ENCODE results near the gene GRK7.
A peak's percentile ranks its signal among the peaks of the same experiment; 100 is the strongest.

GRK7 gene

DNA sequence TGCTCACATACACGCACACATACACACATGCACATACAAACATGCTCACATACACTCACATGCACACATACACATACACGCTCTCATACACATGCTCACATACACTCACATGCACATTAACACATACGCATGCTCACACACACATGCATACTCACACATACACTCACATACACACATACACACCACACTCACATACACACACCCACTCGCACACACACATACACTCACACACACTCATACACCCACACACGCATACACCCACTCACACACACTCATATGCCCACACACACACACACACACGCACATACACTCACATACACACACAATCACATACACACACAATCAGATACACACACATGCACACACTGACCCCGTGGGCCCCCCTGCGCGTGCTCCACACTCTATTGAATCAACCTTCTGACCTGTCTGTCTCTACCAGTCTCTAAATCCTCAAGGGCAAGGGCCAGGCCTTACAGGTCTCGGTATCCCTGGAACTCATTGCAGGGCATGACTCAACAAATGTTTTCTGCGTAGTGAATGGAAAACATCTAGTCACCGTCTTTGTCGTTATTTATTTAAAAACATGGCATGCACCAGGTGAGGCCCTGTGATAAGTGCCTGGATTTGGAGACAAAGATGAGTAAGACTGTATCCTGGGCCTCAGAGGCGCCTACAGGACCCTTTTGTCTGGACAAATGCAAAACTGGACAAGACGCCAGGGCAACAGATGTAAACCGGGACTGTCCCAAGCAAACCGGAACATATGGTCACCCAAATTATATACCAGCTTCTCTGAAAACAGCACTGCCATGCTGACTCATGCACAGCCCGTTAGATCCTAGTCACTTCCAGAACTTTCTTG, 41.8 kb downstream of the GRK7 start:
- Histone ChIP-seq H3K27me3 (ENCODE audit: insufficient read depth, low read length) (no peaks in the 10 kb centered on the region), H3K14ac (ENCODE audit: low read length) (no peak overlapping the region)
- 89% methylated on average over 1 of the region's 18 CpGs for WGBS (ENCODE audit: extremely low coverage, insufficient coverage, insufficient read length)

DNA sequence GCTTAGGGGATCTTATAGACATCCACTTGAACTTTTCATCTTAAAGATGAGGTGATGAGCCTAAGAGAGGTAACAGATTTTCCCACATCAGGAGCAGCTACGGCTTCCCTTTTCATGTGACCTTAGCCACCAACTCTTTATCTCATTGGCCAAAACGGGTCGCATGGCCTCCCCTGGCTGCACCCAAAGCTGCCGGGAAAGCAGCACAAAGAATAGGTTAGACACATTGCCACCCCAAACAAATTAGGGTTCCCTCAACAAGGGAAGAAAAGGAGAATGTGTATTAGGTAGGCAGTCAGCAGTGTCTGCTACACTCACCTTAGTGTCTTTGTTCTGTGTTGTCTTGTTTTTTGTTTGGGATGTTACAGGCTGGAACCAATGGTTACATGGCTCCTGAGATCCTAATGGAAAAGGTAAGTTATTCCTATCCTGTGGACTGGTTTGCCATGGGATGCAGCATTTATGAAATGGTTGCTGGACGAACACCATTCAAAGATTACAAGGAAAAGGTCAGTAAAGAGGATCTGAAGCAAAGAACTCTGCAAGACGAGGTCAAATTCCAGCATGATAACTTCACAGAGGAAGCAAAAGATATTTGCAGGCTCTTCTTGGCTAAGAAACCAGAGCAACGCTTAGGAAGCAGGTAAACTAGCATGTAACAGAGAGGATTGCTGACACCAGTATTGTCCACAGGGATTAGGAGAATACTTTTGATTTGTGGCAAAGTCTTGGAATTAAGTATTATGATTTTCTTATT, 44.2 kb downstream of the GRK7 start:
- Histone ChIP-seq H3K4me2 (ENCODE audit: low read length) (no peak overlapping the region), H3K4me3 (ENCODE audit: low read depth, low read length) (no peak overlapping the region), H3K79me2 (ENCODE audit: control insufficient read depth, insufficient read depth, low read length, poor library complexity) (no peaks in the 10 kb centered on the region), H3K9me3 (ENCODE audit: insufficient read depth, low read depth, low read length) (peaks cover 4% of the 10 kb centered on the region), H3K18ac (ENCODE audit: low read length) (no peak overlapping the region), H2AK5ac (ENCODE audit: low read length) (no peak overlapping the region), H2BK120ac (ENCODE audit: insufficient read depth, low read length, poor library complexity) (no peak overlapping the region), H3K23ac (ENCODE audit: low read length) (no peak overlapping the region), H3K36me3 (ENCODE audit: control insufficient read depth in 1 of 2, insufficient read depth in 2 of 2, low read length in 2 of 2) (no peaks in the 10 kb centered on the region), H3K9ac (ENCODE audit: low read length) (no peak overlapping the region), H3K4me1 (ENCODE audit: control insufficient read depth in 1 of 2, insufficient read depth in 2 of 2, low read length in 2 of 2) (peaks cover 0 to 9% of the 10 kb centered on the region in 2 experiments), H3K14ac (ENCODE audit: low read length) (no peak overlapping the region), H4K8ac (ENCODE audit: low read depth, low read length) (no peak overlapping the region), H2BK5ac (ENCODE audit: low read depth, low read length, poor library complexity) (no peak overlapping the region), H2AFZ (ENCODE audit: insufficient read depth, low read length, poor library complexity) (no peak overlapping the region), H4K12ac (ENCODE audit: low read depth, low read length) (no peak overlapping the region), H3K27ac (ENCODE audit: low read depth, low read length) (no peak overlapping the region), H3K4ac (ENCODE audit: low read depth, low read length) (no peak overlapping the region), H3K79me1 (ENCODE audit: low read length) (no peaks in the 10 kb centered on the region), H3K27me3 (ENCODE audit: insufficient read depth, low read length) (no peaks in the 10 kb centered on the region), H4K91ac (ENCODE audit: low read depth, low read length) (no peak overlapping the region), H2BK12ac (ENCODE audit: low read length) (no peak overlapping the region)
- WGBS (ENCODE audit: extremely low coverage, insufficient coverage, insufficient read length) = no CpG with 5 or more reads among the region's 7 CpGs
- no peak for DNase-seq

More for the DNA sequence above, 41.8 kb downstream of the GRK7 start:
- Histone ChIP-seq H2BK120ac (ENCODE audit: insufficient read depth, low read length, poor library complexity) (no peak overlapping the region), H2BK5ac (ENCODE audit: low read depth, low read length, poor library complexity) (no peak overlapping the region), H4K8ac (ENCODE audit: low read depth, low read length) (peak overlapping the region; percentile 7), H3K4me3 (ENCODE audit: low read depth, low read length) (peak overlapping the region; percentile 44), H4K12ac (ENCODE audit: low read depth, low read length) (no peak overlapping the region), H3K4me2 (ENCODE audit: low read length) (no peak overlapping the region), H3K9ac (ENCODE audit: low read length) (no peak overlapping the region), H3K79me2 (ENCODE audit: control insufficient read depth, insufficient read depth, low read length, poor library complexity) (no peaks in the 10 kb centered on the region), H3K18ac (ENCODE audit: low read length) (no peak overlapping the region), H3K4me1 (ENCODE audit: control insufficient read depth in 1 of 2, insufficient read depth in 2 of 2, low read length in 2 of 2) (peaks cover 0 to 9% of the 10 kb centered on the region in 2 experiments), H3K36me3 (ENCODE audit: control insufficient read depth in 1 of 2, insufficient read depth in 2 of 2, low read length in 2 of 2) (no peaks in the 10 kb centered on the region), H3K79me1 (ENCODE audit: low read length) (no peaks in the 10 kb centered on the region), H2BK12ac (ENCODE audit: low read length) (no peak overlapping the region), H3K23ac (ENCODE audit: low read length) (peak overlapping the region; percentile 83), H3K27ac (ENCODE audit: low read depth, low read length) (no peak overlapping the region), H2AFZ (ENCODE audit: insufficient read depth, low read length, poor library complexity) (no peak overlapping the region), H3K4ac (ENCODE audit: low read depth, low read length) (no peak overlapping the region), H3K9me3 (ENCODE audit: insufficient read depth, low read depth, low read length) (peaks cover 4% of the 10 kb centered on the region), H2AK5ac (ENCODE audit: low read length) (no peak overlapping the region), H4K91ac (ENCODE audit: low read depth, low read length) (no peak overlapping the region)
- peak; percentile 54 to 88 for DNase-seq

DNA sequence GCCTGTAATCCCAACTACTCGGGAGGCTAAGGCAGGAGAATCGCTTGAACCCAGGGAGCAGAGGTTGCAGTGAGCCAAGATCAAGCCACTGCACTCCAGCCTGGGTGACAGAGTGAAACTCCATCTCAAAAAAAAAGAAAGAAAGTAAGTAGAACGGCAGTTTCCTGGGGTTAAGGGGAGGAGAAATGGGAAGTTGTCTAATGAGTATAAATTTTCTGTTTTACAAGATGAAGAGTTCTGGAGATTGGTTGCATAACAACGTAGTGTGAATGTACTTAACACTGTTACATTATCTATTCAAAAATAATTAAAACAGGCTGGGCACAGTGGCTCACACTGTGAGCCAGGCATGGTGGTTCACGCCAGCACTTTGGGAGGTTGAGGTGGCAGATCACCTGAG, 45.4 kb downstream of the GRK7 start:
- H3K27ac ChIP-seq (ENCODE audit: low read depth, low read length) = no peak overlapping the region
- H2BK120ac ChIP-seq (ENCODE audit: insufficient read depth, low read length, poor library complexity) = no peak overlapping the region
- no peak overlapping the region for H3K4me3 ChIP-seq (ENCODE audit: low read depth, low read length)
- H3K23ac ChIP-seq (ENCODE audit: low read length) = no peak overlapping the region
- no peaks in the 10 kb centered on the region for H3K36me3 ChIP-seq (ENCODE audit: control insufficient read depth in 1 of 2, insufficient read depth in 2 of 2, low read length in 2 of 2)
- H3K4me2 ChIP-seq (ENCODE audit: low read length) = no peak overlapping the region
- H3K4ac ChIP-seq (ENCODE audit: low read depth, low read length) = no peak overlapping the region
- H4K12ac ChIP-seq (ENCODE audit: low read depth, low read length) = no peak overlapping the region
- no peak overlapping the region for H2BK5ac ChIP-seq (ENCODE audit: low read depth, low read length, poor library complexity)
- DNase-seq = no peak
- peaks cover 0 to 9% of the 10 kb centered on the region in 2 experiments for H3K4me1 ChIP-seq (ENCODE audit: control insufficient read depth in 1 of 2, insufficient read depth in 2 of 2, low read length in 2 of 2)
- H4K8ac ChIP-seq (ENCODE audit: low read depth, low read length) = no peak overlapping the region
- H3K9ac ChIP-seq (ENCODE audit: low read length) = no peak overlapping the region
- H3K9me3 ChIP-seq (ENCODE audit: insufficient read depth, low read depth, low read length) = peaks cover 4% of the 10 kb centered on the region
- no peak overlapping the region for H3K14ac ChIP-seq (ENCODE audit: low read length)
- no peak overlapping the region for H4K91ac ChIP-seq (ENCODE audit: low read depth, low read length)
- no peaks in the 10 kb centered on the region for H3K79me2 ChIP-seq (ENCODE audit: control insufficient read depth, insufficient read depth, low read length, poor library complexity)
- H2AK5ac ChIP-seq (ENCODE audit: low read length) = no peak overlapping the region
- WGBS (ENCODE audit: extremely low coverage, insufficient coverage, insufficient read length) = no CpG with 5 or more reads among the region's 5 CpGs
- no peak overlapping the region for H3K18ac ChIP-seq (ENCODE audit: low read length)
- no peak overlapping the region for H2BK12ac ChIP-seq (ENCODE audit: low read length)
- H3K27me3 ChIP-seq (ENCODE audit: insufficient read depth, low read length) = no peaks in the 10 kb centered on the region
- H2AFZ ChIP-seq (ENCODE audit: insufficient read depth, low read length, poor library complexity) = no peak overlapping the region
- H3K79me1 ChIP-seq (ENCODE audit: low read length) = no peaks in the 10 kb centered on the region

DNA sequence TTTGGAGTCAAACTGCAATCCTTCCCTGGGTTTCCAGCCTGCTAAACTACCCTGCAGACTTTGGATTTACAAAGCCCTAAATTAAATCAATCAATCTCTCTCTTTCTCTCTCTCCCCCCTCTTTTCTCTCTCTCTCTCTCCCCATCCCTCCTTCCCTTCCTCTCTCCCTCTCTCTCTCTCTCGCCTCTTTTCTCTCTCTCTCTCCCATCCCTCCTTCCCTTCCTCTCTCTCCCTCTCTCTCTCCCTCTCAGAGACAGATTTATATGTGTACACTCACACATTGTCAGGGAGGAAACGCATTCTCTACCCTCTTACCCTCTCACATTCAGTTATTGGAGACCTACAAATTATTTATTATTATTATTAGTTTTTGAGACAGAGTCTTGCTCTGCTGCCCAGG, 47.0 kb downstream of the GRK7 start:
- Histone ChIP-seq H3K79me2 (ENCODE audit: control insufficient read depth, insufficient read depth, low read length, poor library complexity) (no peaks in the 10 kb centered on the region), H4K8ac (ENCODE audit: low read depth, low read length) (no peak overlapping the region), H3K18ac (ENCODE audit: low read length) (no peak overlapping the region), H3K4me3 (ENCODE audit: low read depth, low read length) (no peak overlapping the region), H3K27ac (ENCODE audit: low read depth, low read length) (no peak overlapping the region), H3K9ac (ENCODE audit: low read length) (no peak overlapping the region), H4K12ac (ENCODE audit: low read depth, low read length) (no peak overlapping the region), H3K9me3 (ENCODE audit: insufficient read depth, low read depth, low read length) (no peaks in the 10 kb centered on the region), H4K91ac (ENCODE audit: low read depth, low read length) (no peak overlapping the region), H3K23ac (ENCODE audit: low read length) (no peak overlapping the region), H3K36me3 (ENCODE audit: control insufficient read depth in 1 of 2, insufficient read depth in 2 of 2, low read length in 2 of 2) (no peaks in the 10 kb centered on the region), H3K14ac (ENCODE audit: low read length) (no peak overlapping the region), H3K4me1 (ENCODE audit: control insufficient read depth in 1 of 2, insufficient read depth in 2 of 2, low read length in 2 of 2) (peaks cover 0 to 2% of the 10 kb centered on the region in 2 experiments), H3K4me2 (ENCODE audit: low read length) (no peak overlapping the region), H3K79me1 (ENCODE audit: low read length) (no peaks in the 10 kb centered on the region), H2AFZ (ENCODE audit: insufficient read depth, low read length, poor library complexity) (no peak overlapping the region), H2BK120ac (ENCODE audit: insufficient read depth, low read length, poor library complexity) (no peak overlapping the region), H2AK5ac (ENCODE audit: low read length) (no peak overlapping the region), H3K27me3 (ENCODE audit: insufficient read depth, low read length) (no peaks in the 10 kb centered on the region), H3K4ac (ENCODE audit: low read depth, low read length) (no peak overlapping the region), H2BK12ac (ENCODE audit: low read length) (no peak overlapping the region), H2BK5ac (ENCODE audit: low read depth, low read length, poor library complexity) (no peak overlapping the region)
- DNase-seq = no peak
- 83% methylated on average over 1 of the region's 2 CpGs for WGBS (ENCODE audit: extremely low coverage, insufficient coverage, insufficient read length)
